GM12878 (cell line): ENCODE measurements around the gene CDYL2. TPM values are rescaled to one million over a fixed set of nuclear protein-coding genes. Genes with fewer than 3 reads are reported as not detected.

Experiments
- ATAC-seq: fragments of 200-7000 bp; cut with Tn5 transposase; 3 replicates; pipeline ENCODE4 v1.9.1; 2020; ENCODE audit warnings: mild to moderate bottlenecking, moderate library complexity
- BruUV-seq: library from RNA; stranded (reverse); fragments of 400-500 nt; replicated peaks from 2 replicates; lab custom pipeline; 2021; lab: Mats Ljungman, UMichigan
- CTCF ChIA-PET: fragments of 300-600 bp; sonication (Branson Sonifier 250); formaldehyde crosslinking; extraction: SDS; loops from one replicate; lab custom pipeline; 2021; ENCODE audit warnings: inconsistent platforms; lab: Yijun Ruan, JAX
- POLR2A ChIA-PET: fragments of 350-600 bp; formaldehyde crosslinking; extraction: SDS; loops from one replicate; lab custom pipeline; 2021; ENCODE audit warnings: inconsistent platforms; lab: Charles Lee
- RAD21 ChIA-PET: fragments of 300-600 bp; sonication (Branson Sonifier 250); formaldehyde crosslinking; loops from one replicate; lab custom pipeline; 2023; ENCODE audit warnings: antibody characterized with exemption; ENCODE audit not compliant: unreplicated experiment; lab: Charles Lee
- SMC1A ChIA-PET: fragments of 300-600 bp; sonication (Branson Sonifier 250); formaldehyde crosslinking; loops from one replicate; lab custom pipeline; 2023; ENCODE audit not compliant: unreplicated experiment, uncharacterized antibody; lab: Charles Lee
- DNase-seq: peaks from one replicate; pipeline ENCODE4 v3.0.0-alpha.2; 2011; ENCODE audit warnings: low read depth, low spot score
- FAIRE-seq: peaks from 3 replicates; lab custom pipeline; 2011; peaks lifted over from hg19 to GRCh38; lab: Jason Lieb, UNC
- H2AFZ ChIP-seq: 2 replicates; pipeline ENCODE4 v1.6.0; 2011; ENCODE audit warnings: low read depth, low read length, control low read depth; ENCODE audit not compliant: control insufficient read depth
- H3K27ac ChIP-seq: 2 replicates; pipeline ENCODE4 v1.5.1; 2011; ENCODE audit warnings: control low read depth; ENCODE audit not compliant: control insufficient read depth, insufficient read depth
- H3K27me3 ChIP-seq, 2 experiments: replicated peaks in 1 of 2; 2 replicates each; pipeline versions ENCODE4 v1.6.0 to v1.6.1; 2011; ENCODE audit warnings: low read length in 1 of 2; ENCODE audit not compliant: control insufficient read depth in 2 of 2, insufficient read depth in 2 of 2
- H3K36me3 ChIP-seq, 2 experiments: 2 replicates each; pipeline ENCODE4 v1.5.1; 2011; ENCODE audit warnings: low read length in 1 of 2; ENCODE audit not compliant: control insufficient read depth in 2 of 2, insufficient read depth in 2 of 2
- H3K4me1 ChIP-seq: 2 replicates; pipeline ENCODE4 v1.6.1; 2011; ENCODE audit warnings: mild to moderate bottlenecking, low read length, moderate library complexity, mixed read lengths; ENCODE audit not compliant: control insufficient read depth, insufficient read depth
- H3K4me2 ChIP-seq: 2 replicates; pipeline ENCODE4 v1.6.0; 2011; ENCODE audit warnings: control low read depth; ENCODE audit not compliant: control insufficient read depth, insufficient read depth
- H3K4me3 ChIP-seq: fragments of 200-600 bp; sonication (generic); 2 replicates; pipeline ENCODE4 v1.5.1; 2016
- H3K79me2 ChIP-seq: 2 replicates; pipeline ENCODE4 v1.6.0; 2011; ENCODE audit warnings: low read length; ENCODE audit not compliant: control insufficient read depth, insufficient read depth
- H3K9ac ChIP-seq: 2 replicates; pipeline ENCODE4 v1.8.0; 2011; ENCODE audit warnings: low read length, control low read depth, mixed read lengths; ENCODE audit not compliant: control insufficient read depth, insufficient read depth
- H3K9me3 ChIP-seq: replicated peaks from 3 replicates; pipeline ENCODE4 v1.5.1; 2011; ENCODE audit warnings: mild to moderate bottlenecking, low read length; ENCODE audit not compliant: control insufficient read depth, insufficient read depth
- H4K20me1 ChIP-seq: 2 replicates; pipeline ENCODE4 v1.6.0; 2011; ENCODE audit not compliant: control insufficient read depth, insufficient read depth
- ASH2L ChIP-seq: fragments of 300-600, 200-600 bp; sonication (generic); IDR thresholded peaks from 2 replicates; pipeline ENCODE4 v1.6.1; 2017; ENCODE audit warnings: low read depth, mild to moderate bottlenecking, borderline replicate concordance
- BCL3 ChIP-seq: IDR thresholded peaks from 2 replicates; pipeline ENCODE4 v1.6.1; 2011; ENCODE audit warnings: borderline replicate concordance, low read depth, mild to moderate bottlenecking, moderate library complexity, low read length; ENCODE audit not compliant: insufficient read depth, poor library complexity, severe bottlenecking
- CBX3 ChIP-seq: fragments of 200-600 bp; sonication (generic); IDR thresholded peaks from 2 replicates; pipeline ENCODE4 v1.6.1; 2016; ENCODE audit warnings: low read depth, borderline replicate concordance
- HCFC1 ChIP-seq: fragments of 150-350 bp; IDR thresholded peaks from 2 replicates; pipeline ENCODE4 v1.6.1; 2014; ENCODE audit warnings: low read length
- IKZF1 ChIP-seq: fragments of 450-650 bp; conservative IDR thresholded peaks from 2 replicates; pipeline ENCODE4 v1.6.1; 2017; ENCODE audit warnings: antibody characterized with exemption, mild to moderate bottlenecking
- RCOR1 ChIP-seq: conservative IDR thresholded peaks from 2 replicates; pipeline ENCODE4 v1.6.1; 2012; ENCODE audit warnings: low read depth, low read length, improper control_type of control experiment
- SRF ChIP-seq, 2 experiments: IDR thresholded peaks; 2 replicates each; pipeline ENCODE4 v1.6.1; 2011; ENCODE audit warnings: low read depth in 2 of 2, low read length in 2 of 2, mild to moderate bottlenecking in 1 of 2, moderate library complexity in 1 of 2
- WGBS: methylation state at CpG from one replicate; pipeline ENCODE4 v1.1.6; 2016; ENCODE audit warnings: low lambda C conversion rate; ENCODE audit not compliant: insufficient replicate concordance, insufficient coverage; ENCODE audit errors: missing lambda C conversion rate; 5-methylcytosine and 5-hydroxymethylcytosine counted together
- in situ Hi-C: fragments of 300-500 bp; cut with MboI; formaldehyde crosslinking; loops from 9 replicates; pipeline ENCODE4 v1.14.3; 2018; ENCODE audit warnings: mixed read lengths
- intact Hi-C: fragments of 100-400 bp; cut with micrococcal nuclease; formaldehyde crosslinking; loops from one replicate; pipeline ENCODE4 v1.14.2; 2022; ENCODE audit not compliant: unreplicated experiment
- polyA plus RNA-seq, 11 experiments: library from polyadenylated mRNA; depleted of rRNA in 4 of 11; unstranded in 6 of 11; stranded (reverse) in 5 of 11; fragments of >200 nt; fragmentation: Nextera tagmentation in 4 of 11; fragmentation: Illumina TruSeq in 1 of 11; extraction: Ambion mirVana in 4 of 11; extraction: Trizol in 1 of 11; gene quantifications; 1 replicate in 1 of 11; 2 replicates in 10 of 11; pipeline versions ENCODE4 v1.2.1 to v1.2.3, GENCODE V29; 2011 to 2016; ENCODE audit warnings: inconsistent platforms in 2 of 11, missing spikeins in 2 of 11, low read depth in 1 of 11
- total RNA-seq, 4 experiments: library from RNA; depleted of rRNA in 3 of 4; stranded (reverse); fragments of >200 nt in 3 of 4; fragmentation: Illumina TruSeq in 1 of 4; extraction: Trizol in 1 of 4; gene quantifications; 2 replicates each; pipeline versions ENCODE4 v1.2.1 to v1.2.3, GENCODE V29; 2013 to 2021

Gene CDYL2
- total and polyA plus RNA-seq, 10 of the 15 experiments (the other 5 are each of a cell fraction or from before 2014, with no cell fraction given): 0.27 to 22.9 (median 3.9) TPM

DNA sequence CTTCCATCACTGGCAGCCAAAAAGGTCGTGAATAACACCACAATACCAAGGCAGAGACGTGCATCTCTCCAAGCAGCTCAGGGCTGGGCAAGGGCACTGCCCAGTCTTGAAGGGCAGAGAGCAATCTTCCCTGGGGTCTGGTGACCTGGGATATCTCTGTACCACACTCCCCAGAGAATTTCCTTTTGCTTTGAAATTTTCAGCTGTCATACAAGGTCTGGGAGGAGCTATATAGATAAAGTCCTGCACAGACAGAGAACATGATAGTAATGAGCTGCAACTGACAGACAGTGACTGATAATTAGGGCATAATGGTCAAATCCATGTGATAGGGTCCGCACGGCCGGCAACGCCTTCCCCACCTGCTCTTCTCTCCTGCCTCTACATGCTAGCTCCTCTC lies 195.5 kb downstream of the CDYL2 start (continued):
- TF ChIP-seq ASH2L (no peak), BCL3 (no peak), HCFC1 (no peak)

GRCh38 chr16:80607204-80607603 lies 197.2 kb downstream of the CDYL2 start:
- Histone ChIP-seq H3K9me3 (peaks cover 2% of the 10 kb centered on the region; the same call in 1 of the 3 replicates), H3K27ac (no peak overlapping the region), H3K4me2 (no peak overlapping the region), H3K4me1 (no peaks in the 10 kb centered on the region), H3K36me3 (no peaks in the 10 kb centered on the region), H3K27me3 (no peaks in the 10 kb centered on the region), H3K4me3 (no peak overlapping the region), H3K79me2 (no peaks in the 10 kb centered on the region), H3K9ac (no peak overlapping the region), H4K20me1 (no peaks in the 10 kb centered on the region)
- ChIA-PET RAD21 (interaction anchor here (1.3 kb wide), 1 partner anchor 80 kb away, joined by 3 read pairs; no protein-coding TSS in a partner anchor), POLR2A (no interaction called here), CTCF (no interaction called here)
- no peak for ATAC-seq
- in situ Hi-C loops (no loop called here), intact Hi-C loops (no loop called here)
- 84% methylated on average over 6 of the region's 6 CpGs for WGBS
- no peak for DNase-seq
- no peak for FAIRE-seq
- no peak for TF ChIP-seq RCOR1
- TF ChIP-seq CBX3: no peak
- TF ChIP-seq SRF (IDR thresholded peaks at IDR 0.05; ENCODE audit: low read depth in 2 of 2, low read length in 2 of 2): no peak
- TF ChIP-seq IKZF1: no peak
- TF ChIP-seq, all 136 proteins: peak for 0
- H2AFZ ChIP-seq: no peak overlapping the region
- SMC1A ChIA-PET: no interaction called here
- no TSS peak for BruUV-seq
